Retina (tissue), 1 donor: ENCODE measurements around the gene CHRNA7.

Experiments
- DNase-seq: peaks from one replicate; pipeline ENCODE4 v3.0.0-alpha.2; 2016

The CHRNA7 gene

DNA sequence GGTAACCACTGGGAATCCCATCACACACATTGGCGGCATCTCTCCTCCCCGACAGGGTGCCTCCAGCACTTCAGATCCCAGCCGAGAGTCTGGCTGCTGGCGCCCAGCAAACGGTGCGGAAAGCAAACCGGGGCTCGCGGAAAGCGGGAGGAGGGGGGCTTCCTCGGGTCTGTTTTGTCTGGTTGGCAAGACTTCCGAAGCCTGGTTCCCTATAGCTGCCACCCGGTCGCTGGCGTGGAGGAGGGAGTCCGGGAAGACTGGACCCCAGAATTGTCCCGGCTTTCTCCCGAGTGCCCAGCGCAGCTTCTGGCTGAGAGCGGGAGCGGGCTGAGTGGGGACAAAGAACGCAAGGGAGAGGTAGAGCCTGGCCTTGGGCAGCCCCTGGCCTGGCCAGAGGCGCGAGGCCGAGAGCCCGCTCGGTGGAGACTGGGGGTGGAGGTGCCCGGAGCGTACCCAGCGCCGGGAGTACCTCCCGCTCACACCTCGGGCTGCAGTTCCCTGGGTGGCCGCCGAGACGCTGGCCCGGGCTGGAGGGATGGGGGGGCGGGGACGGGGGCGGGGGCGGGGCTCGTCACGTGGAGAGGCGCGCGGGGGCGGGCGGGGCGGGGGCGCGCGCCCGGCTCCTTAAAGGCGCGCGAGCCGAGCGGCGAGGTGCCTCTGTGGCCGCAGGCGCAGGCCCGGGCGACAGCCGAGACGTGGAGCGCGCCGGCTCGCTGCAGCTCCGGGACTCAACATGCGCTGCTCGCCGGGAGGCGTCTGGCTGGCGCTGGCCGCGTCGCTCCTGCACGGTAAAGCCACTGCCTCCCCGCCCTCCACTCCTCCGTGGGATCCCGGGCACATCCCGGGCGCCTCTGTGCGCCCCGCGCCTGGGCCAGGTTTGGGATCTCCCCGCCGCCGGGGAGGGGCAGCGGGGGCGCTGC is at the start of gene CHRNA7:
Gene CHRNA7, plus strand, starts transcription at position 654 of the 920 bp plus-strand sequence. Its CDS starts 80 bp downstream, at position 734.
- peak; percentile 89 for DNase-seq

DNA sequence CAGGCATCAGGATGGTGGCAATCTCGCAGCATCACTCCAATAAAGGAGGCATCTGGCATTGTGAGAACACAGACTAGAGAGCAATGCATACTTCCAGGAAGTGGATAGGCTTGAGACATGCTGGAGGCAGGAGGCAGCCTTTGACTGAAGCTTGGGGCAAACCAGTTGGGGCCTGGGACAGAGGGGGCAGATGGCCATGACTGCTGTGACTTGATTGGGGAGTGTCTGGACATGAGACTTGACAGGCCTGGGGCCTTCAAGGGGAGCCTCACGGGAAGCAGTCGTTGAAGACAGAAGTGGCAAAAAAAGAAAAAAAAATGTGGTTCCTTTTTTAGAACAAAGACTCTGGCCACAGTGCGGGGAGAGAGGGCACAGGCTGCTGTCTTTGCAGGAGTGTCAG is 44.7 kb upstream of the CHRNA7 start:
- no peak for DNase-seq

- no peak for DNase-seq
Measured at GRCh38 chr15:31993062-31993461, 37.3 kb upstream of the CHRNA7 start.

DNA sequence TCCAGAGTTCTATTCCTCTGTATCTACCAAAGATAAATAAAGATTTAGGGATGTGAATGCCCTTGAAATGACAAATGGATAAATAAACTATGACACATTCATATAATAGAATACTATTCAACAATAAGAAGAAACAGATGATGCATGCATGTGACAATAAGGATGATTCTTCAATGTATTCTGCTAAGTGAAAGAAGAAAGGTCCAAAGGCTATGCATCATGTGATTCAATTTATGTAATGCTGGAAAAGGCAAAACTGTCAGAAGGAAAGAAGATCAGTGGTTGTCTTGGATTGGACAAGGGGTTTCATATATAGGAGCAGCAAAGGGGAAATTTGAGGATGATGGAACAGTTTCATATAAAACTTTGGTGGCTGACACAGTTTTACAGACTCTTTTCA is 32.6 kb upstream of the CHRNA7 start:
- DNase-seq = no peak

DNA sequence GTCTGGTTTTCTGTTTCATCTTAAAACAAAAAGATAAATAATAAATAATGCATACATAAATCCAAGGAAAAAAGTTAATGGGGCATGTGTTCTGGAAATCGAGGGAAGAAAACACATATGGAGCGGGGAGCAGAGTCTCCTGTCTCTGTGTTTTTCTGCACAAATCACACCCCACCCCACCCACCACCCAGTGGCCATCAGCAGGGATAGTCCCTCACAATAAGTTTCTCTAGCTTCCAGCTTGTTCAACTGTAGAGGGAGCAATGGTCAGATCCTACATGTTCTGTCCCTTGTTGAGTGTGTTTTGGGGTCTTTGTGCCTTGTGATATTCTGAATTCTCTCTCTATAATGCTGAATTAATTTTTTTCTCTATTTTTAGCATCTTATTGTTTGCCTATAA is 26.8 kb upstream of the CHRNA7 start:
- DNase-seq = no peak

- no peak for DNase-seq
Measured at GRCh38 chr15:32004249-32004648, 26.1 kb upstream of the CHRNA7 start.

- no peak for DNase-seq
Measured at GRCh38 chr15:32007355-32007960, 22.9 kb upstream of the CHRNA7 start.

GRCh38 chr15:32014953-32015352 is 15.4 kb upstream of the CHRNA7 start:
- no peak for DNase-seq

DNA sequence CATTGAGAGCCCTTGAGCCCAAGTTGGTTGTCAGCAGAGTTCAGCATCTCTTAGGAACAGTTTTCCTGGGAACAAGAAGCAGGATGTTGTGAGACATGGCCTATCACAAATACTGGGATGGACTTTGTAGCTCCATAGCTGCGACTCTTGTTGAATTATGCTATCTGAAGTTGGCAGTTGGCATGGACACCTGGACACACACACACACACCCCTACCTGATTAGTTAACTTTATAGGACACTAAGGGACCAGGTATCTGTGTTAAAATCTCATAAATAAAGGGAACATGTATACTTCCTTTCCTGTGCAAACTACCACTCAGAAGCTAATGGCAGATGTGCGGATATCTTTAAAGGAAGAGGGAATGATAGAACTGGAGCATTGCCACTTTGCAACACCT is 10.2 kb upstream of the CHRNA7 start:
- DNase-seq = no peak

GRCh38 chr15:32028921-32029320 is 1.4 kb upstream of the CHRNA7 start:
- no peak for DNase-seq

GRCh38 chr15:32029409-32029861 is 880 bp upstream of the CHRNA7 start:
- peak; percentile 89 for DNase-seq

GRCh38 chr15:32030795-32031194 is 480 bp downstream of the CHRNA7 start:
- peak; percentile 60 for DNase-seq

DNA sequence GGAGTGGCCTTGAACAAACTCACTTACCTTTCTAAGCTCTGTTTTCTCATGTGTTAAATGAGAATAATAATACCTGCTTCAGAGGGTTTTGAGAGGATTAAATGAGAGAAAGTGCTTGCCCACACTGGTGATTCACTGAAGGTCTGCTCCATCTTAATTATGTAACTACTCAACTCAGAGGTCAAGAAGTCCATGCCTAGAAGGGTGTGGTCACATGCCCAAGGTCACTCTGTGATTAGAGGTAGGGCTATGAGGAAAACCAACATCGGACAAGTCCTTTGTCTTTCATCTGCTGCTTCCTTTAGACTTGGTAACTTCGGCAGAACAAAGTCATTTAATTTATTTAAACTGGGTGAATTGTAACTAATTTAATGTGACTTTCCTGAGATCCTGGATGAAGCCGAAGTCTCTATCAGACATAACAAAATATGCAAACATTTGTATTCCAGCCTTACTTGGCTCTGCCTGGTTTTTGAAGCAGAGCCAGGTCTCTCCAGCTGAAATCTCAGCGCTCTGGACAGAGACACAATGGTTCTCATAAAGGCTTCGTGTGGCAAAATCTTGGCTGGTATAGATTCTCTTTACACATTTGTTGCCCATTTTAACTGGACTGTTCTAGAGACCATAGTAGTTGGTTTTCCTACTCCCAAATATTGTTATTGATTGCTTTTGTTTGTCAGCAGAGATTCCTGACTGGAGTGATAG is 3.0 kb downstream of the CHRNA7 start:
- DNase-seq = no peak

DNA sequence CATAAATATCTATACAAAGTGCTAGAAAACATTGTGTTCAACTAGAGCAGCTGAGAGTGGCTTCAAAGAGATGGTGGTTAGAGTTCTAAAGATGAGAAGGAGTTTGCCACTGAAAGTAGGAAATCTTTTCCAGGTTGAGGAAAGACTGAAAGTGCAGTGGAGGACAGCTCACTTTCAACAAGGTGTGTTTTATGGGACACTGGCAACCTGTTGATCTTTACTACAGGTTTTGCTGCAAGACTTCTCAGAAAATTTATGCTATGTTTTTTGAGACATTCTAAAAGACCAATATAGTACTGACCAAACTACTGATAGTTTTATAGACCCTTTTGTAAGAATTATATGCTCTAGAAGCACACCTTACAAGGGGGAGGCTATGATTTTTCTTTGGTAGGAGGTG is 3.8 kb downstream of the CHRNA7 start:
- no peak for DNase-seq

GRCh38 chr15:32035285-32035684 is 5.0 kb downstream of the CHRNA7 start:
- no peak for DNase-seq

DNA sequence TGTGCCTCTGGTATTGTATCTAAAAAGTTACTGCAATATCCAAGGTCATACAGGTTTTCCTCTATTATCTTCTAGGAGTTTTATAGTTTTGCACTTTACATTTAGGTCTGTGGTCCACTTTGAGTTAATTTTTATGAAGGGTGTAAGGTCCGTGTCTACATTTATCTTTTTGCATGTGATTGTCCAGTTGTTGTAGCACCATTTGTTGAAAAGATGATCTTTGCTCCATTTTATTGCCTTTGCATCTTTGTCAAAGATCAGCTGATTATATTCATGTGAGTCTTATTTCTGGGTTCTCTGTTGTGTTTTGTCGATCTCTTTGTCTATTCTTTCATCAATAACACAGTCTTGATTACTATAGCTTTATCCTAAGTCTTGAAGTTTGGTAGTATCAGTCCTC is 6.7 kb downstream of the CHRNA7 start:
- no peak for DNase-seq

GRCh38 chr15:32041294-32041693 is 11.0 kb downstream of the CHRNA7 start:
- peak; percentile 13 for DNase-seq

- no peak for DNase-seq
Measured at GRCh38 chr15:32042269-32042972, 12.1 kb downstream of the CHRNA7 start.

DNA sequence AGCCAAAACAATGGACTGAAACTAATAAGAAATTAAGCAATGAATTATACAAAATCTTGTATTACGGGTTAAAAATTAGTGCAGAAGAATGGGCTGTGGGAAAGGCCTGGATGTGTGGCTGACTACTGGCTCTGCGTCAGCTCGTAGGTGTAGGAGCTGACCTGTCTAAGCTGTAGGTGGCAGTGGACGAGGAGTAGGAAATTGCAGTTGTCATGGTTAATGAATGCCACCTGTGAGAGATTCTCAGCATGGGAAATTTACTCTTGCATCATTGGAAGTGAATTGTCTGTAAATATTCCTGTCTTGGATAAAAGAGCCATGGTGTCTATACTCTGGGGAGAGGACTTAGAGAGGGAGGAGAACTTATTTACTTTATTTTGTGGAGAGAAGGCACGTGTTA is 23.4 kb downstream of the CHRNA7 start:
- DNase-seq = no peak

GRCh38 chr15:32057876-32058425 is 27.6 kb downstream of the CHRNA7 start:
- no peak for DNase-seq

DNA sequence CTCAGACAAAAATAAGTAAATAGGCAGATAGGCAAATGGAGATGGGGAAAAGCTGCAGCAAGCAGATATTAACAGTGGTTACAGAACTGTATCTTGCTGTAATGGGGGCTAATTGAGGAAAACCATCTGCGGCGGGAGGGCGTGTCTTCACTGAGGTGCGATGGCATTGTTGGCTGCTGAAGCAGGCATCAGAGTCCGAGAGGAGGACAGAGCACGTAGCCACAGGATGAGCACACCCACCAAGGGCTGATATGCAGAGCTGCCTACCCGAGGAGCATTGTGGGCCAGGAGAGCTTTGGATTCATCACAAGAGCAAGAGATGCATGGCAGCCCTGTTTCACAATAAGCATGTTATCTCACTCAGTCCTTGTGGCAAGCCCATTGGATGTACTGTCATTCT is 30.4 kb downstream of the CHRNA7 start:
- DNase-seq = no peak

DNA sequence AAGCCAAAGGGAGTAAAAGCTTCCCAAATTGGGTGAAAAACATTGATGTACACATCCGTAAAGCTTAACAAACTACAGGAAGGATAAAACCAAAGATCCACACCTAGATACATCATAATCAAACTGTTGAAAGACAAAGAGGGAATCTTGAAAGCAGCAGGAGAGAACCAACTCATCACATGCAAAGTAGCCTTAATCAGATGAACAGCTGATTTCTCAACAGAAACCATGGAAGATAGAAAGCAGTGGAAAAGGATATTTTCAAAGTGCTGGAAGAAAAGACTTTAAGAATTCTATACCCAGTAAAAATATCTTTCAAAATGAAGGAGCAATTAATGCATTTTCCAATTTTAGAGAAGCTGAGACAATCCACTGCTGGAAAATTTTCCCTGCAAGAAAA is 36.8 kb downstream of the CHRNA7 start:
- no peak for DNase-seq
